SK-N-MC (cell line): Measurements from ENCODE around the gene MAST2.
"Not testable (repeated sequence)": the region's sequence is repeated elsewhere in the genome, so short reads cannot be mapped to it uniquely, and the experiment has no call there.

Experiments used
- DNase-seq: peaks from one replicate; pipeline ENCODE4 v3.0.0-alpha.2; 2011; ENCODE audit warnings: low read depth, low spot score
- H3K27ac ChIP-seq: fragments of 200-600 bp; sonication (generic); 2 replicates; pipeline ENCODE4 v1.5.1; 2016; ENCODE audit warnings: mixed run types
- H3K36me3 ChIP-seq: fragments of 200-600 bp; sonication (generic); 2 replicates; pipeline ENCODE4 v1.6.1; 2017; ENCODE audit warnings: antibody characterized with exemption, low read length, mixed read lengths; ENCODE audit not compliant: insufficient read depth
- H3K4me3 ChIP-seq: fragments of 200-600 bp; sonication (generic); 2 replicates; pipeline ENCODE4 v1.5.1; 2016
- H3K9ac ChIP-seq: fragments of 200-600 bp; sonication (generic); 2 replicates; pipeline ENCODE4 v1.8.0; 2017; ENCODE audit warnings: mixed run types, mixed read lengths; ENCODE audit not compliant: insufficient read length
- H3K9me3 ChIP-seq: fragments of 200-600 bp; sonication (generic); 2 replicates; pipeline ENCODE4 v1.6.1; 2017; ENCODE audit warnings: low read depth, mild to moderate bottlenecking, antibody characterized with exemption, low read length, moderate library complexity, mixed read lengths
- EZH2 ChIP-seq: fragments of 200-600 bp; sonication (generic); IDR thresholded peaks from one replicate; pipeline ENCODE4 v1.6.1; 2017; ENCODE audit warnings: antibody characterized with exemption
- FOXP2 ChIP-seq: optimal IDR thresholded peaks from 2 replicates; pipeline ENCODE3; 2011; ENCODE audit warnings: mild to moderate bottlenecking, moderate library complexity; ENCODE audit not compliant: insufficient read depth; ENCODE audit errors: extremely low read length, control extremely low read depth
- POLR2AphosphoS5 ChIP-seq: IDR thresholded peaks from 2 replicates; pipeline ENCODE4 v1.6.1; 2012; ENCODE audit warnings: mild to moderate bottlenecking, low read depth, low read length, borderline replicate concordance

Gene MAST2

DNA sequence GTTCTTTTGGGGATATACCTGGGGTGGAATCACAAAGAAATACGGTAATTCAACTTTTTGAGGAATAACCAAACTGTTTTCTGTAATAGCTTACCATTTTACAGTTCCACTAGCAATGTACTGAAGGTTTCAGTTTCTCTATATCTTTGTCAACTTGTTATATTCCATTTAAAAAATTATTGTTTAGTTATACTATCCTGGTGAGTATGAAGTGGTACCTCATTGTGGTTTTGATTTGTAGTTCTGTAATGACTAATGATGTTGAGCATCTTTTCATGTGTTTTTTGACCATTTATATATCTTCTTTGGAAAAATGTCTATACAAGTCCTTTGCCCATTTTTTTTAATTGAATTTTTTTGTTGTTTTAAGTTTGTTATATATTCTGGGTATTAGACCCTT is 39.4 kb downstream of the MAST2 start:
- Histone ChIP-seq H3K4me3 (no peak overlapping the region), H3K27ac (no peak overlapping the region), H3K36me3 (no peaks in the 10 kb centered on the region), H3K9me3 (no peaks in the 10 kb centered on the region), H3K9ac (no peak overlapping the region)
- DNase-seq = no peak
- TF ChIP-seq POLR2AphosphoS5 (no peak), EZH2 (no peak), FOXP2 (no peak)

DNA sequence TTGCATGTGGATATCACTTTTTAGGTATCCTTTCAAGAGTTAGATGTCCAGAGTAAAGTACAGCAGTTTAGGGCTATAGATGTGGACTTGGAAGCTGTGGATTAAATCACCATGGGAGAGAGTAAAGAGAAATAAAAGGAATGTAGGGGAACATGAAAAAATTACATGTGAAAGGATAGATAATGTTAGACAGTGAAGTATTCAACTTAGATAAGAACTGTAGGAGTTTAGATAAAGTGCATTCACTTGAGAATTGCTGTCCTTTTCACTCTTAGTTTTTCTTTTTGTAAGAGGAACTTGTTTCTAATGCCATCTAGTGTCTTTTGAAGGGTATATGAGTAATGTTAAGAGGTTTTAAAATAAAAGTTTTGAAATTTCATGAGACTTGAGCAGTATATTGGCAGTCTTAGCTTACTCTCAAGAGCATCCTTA is 40.1 kb downstream of the MAST2 start:
- no peak for TF ChIP-seq POLR2AphosphoS5
- no peak for TF ChIP-seq EZH2
- no peak for TF ChIP-seq FOXP2
- Histone ChIP-seq H3K36me3 (no peaks in the 10 kb centered on the region), H3K27ac (no peak overlapping the region), H3K9ac (no peak overlapping the region), H3K4me3 (no peak overlapping the region), H3K9me3 (no peaks in the 10 kb centered on the region)
- DNase-seq = no peak

- not testable (repeated sequence) for DNase-seq, H3K4me3 ChIP-seq, H3K36me3 ChIP-seq, H3K9me3 ChIP-seq, H3K9ac ChIP-seq, H3K27ac ChIP-seq
These were observed 40.6 kb downstream of the MAST2 start for GRCh38 chr1:45844000-45844399.

DNA sequence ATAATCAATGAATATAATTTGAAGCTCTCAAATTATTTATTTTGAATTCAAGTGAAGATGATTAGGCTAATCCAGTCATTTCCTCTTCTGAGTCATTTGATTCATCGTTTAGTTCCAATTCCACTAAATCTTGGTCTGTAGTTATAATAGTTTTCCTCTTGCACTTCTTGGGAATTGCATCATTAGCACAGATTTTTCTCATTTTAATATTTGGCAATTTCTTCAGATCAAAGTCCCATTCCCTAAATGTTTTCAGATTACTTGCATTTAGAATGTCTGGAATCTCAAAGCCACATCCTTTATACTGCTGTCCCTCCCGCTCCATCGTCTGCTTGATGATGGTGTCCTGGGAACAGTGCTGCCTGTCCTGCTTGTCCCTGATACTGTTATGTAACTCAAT is 43.5 kb downstream of the MAST2 start:
- Histone ChIP-seq H3K4me3 (no peak overlapping the region), H3K9ac (no peak overlapping the region), H3K9me3 (no peaks in the 10 kb centered on the region), H3K27ac (no peak overlapping the region), H3K36me3 (no peaks in the 10 kb centered on the region)
- DNase-seq = no peak
- TF ChIP-seq POLR2AphosphoS5 (no peak), FOXP2 (no peak), EZH2 (no peak)

- Histone ChIP-seq H3K9me3 (no peaks in the 10 kb centered on the region), H3K9ac (no peak overlapping the region), H3K36me3 (no peaks in the 10 kb centered on the region), H3K4me3 (no peak overlapping the region), H3K27ac (no peak overlapping the region)
- TF ChIP-seq POLR2AphosphoS5 = no peak
- no peak for TF ChIP-seq EZH2
- no peak for TF ChIP-seq FOXP2
- no peak for DNase-seq
These were observed 44.7 kb downstream of the MAST2 start for GRCh38 chr1:45848097-45848496.

GRCh38 chr1:45848714-45849113 is 45.3 kb downstream of the MAST2 start:
- DNase-seq = no peak
- no peak overlapping the region for H3K27ac ChIP-seq
- no peaks in the 10 kb centered on the region for H3K36me3 ChIP-seq
- H3K9me3 ChIP-seq = no peaks in the 10 kb centered on the region
- TF ChIP-seq POLR2AphosphoS5 = no peak
- no peak for TF ChIP-seq FOXP2
- TF ChIP-seq EZH2 = no peak
- no peak overlapping the region for H3K9ac ChIP-seq
- no peak overlapping the region for H3K4me3 ChIP-seq

GRCh38 chr1:45850017-45850416 is 46.6 kb downstream of the MAST2 start:
- no peak for DNase-seq
- no peak overlapping the region for H3K27ac ChIP-seq
- no peak overlapping the region for H3K4me3 ChIP-seq
- H3K9me3 ChIP-seq = no peaks in the 10 kb centered on the region
- TF ChIP-seq EZH2 (no peak), POLR2AphosphoS5 (no peak), FOXP2 (no peak)
- H3K36me3 ChIP-seq = no peaks in the 10 kb centered on the region
- H3K9ac ChIP-seq = no peak overlapping the region

DNA sequence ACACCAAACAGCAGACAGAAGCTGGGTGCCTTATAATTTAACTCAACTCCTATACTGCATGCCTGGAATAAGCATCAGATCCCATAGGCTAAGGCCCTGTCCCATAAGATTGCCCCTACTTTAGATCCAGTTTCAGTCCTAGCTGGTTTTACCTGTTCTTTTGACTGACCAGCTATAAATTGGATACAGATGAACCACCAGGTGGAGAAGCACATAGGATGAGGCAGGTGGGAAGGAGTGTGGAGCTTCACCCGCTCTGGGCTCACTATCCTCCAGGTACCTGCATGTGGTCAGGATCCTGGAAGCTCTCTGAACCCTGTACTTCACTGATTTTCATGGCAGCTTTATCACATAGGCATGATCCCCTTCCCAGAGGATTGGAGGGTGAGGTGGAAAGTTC is 51.3 kb downstream of the MAST2 start:
- Histone ChIP-seq H3K27ac (no peak overlapping the region), H3K9ac (no peak overlapping the region), H3K36me3 (no peaks in the 10 kb centered on the region), H3K4me3 (no peak overlapping the region), H3K9me3 (no peaks in the 10 kb centered on the region)
- TF ChIP-seq FOXP2 (no peak), EZH2 (no peak), POLR2AphosphoS5 (no peak)
- no peak for DNase-seq

- H3K9ac ChIP-seq = no peak overlapping the region
- no peaks in the 10 kb centered on the region for H3K9me3 ChIP-seq
- H3K27ac ChIP-seq = no peak overlapping the region
- H3K36me3 ChIP-seq = no peaks in the 10 kb centered on the region
- no peak overlapping the region for H3K4me3 ChIP-seq
- DNase-seq = no peak
- no peak for TF ChIP-seq FOXP2
- TF ChIP-seq EZH2 = no peak
- TF ChIP-seq POLR2AphosphoS5 = no peak
These were observed 53.8 kb downstream of the MAST2 start for GRCh38 chr1:45857101-45857700.

- H3K9me3 ChIP-seq, H3K36me3 ChIP-seq, H3K9ac ChIP-seq, DNase-seq, H3K27ac ChIP-seq, H3K4me3 ChIP-seq: not testable (repeated sequence)
These were observed 54.5 kb downstream of the MAST2 start for GRCh38 chr1:45857755-45858492.
